DMS153 treated with DMSO at 0.1 percent for 48 hours (cell line): ENCODE results near the gene AHI1.

Experiments
- DNase-seq: peaks from one replicate; lab custom pipeline; 2025; ENCODE audit not compliant: unreplicated experiment; lab: John Stamatoyannopoulos, UW

Gene AHI1

DNA sequence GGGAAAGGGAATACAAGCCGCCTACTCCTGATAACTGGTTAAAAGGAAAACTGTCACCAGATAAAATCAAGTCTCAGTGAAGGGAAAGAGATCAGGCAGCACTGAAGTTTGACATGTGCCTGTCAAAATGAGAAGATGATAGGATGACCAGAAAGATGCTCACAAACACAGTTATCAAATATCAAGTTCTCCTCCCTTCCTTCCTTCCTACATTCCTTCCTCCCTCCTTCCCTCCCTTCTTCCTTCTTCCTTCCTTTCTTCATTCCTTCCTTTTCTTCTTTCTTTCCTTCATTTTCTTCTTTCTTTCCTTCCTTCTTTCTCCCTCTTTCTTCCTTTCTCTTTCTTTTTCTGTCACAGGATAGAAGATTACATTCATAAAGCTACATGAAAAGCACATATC, 261.2 kb downstream of the AHI1 start:
- DNase-seq: no peak

DNA sequence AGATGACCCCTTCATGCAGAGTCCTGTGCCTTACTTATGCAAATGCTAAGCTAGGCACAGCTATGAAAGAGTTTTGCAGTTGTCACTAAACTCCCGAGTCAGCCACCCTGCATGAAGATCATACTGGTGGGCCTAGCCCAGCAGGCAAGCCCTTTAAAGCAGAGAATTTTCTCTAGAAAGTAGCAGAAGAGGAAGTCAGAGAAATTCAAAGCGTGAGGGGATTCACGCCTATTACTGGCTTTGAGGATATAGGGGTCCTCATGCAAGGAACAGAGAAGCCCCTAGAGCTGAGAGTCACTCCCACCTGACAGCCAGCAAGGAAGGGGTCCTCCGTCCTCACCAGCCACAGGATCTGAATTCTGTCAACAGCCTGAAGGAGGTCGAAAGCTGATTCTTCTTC, 261.8 kb downstream of the AHI1 start:
- no peak for DNase-seq

DNA sequence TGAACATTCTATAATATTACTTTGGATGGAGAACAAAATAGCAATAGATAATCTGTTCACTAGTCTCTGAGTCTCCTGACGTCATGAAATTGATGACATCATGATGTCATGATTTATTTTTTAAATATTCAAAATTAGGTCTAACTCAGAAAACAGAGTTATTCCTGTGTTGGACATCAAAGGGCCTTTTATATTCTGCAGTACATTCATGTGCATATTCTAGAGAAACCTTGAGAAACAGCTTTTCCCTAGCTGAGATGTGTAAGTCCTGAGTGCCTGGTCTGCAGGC, 263.1 kb downstream of the AHI1 start:
- DNase-seq: no peak

DNA sequence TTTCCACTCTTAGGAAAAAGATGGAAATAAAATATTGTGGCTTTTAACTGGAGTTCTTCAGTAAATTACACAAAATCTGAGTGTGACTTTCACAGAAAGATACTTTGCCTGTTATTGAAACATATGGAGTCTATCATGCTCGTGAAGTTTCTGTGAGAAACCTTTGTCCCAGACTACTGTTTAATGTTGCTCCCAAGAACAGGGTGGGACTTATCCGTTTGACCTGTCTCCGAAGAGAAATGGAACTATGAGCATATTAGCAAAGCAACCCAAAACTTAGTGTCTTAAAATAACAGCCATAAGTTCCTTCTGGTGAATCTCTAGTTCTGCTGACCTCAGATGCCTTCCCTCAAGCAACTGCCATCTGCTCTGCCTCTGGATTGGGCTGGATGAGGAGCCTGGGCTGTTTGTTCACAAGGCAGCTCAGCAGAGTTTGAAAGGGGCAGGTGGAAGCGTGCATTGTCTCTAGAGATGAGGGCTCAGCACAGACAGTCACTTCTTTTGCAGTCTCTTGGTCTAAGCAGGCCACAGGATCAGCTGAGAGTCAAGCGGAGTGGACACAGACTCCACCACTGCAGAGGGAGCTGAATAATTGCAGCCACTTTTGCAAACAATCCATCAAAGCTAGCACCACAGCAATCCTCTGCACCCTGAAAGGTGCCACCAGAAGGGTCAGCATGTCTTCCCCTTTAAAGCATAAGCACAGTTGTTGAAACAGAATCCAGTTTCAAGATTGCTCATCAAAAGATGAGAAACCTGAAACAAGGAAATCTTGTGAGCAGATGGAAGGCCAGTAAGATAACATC, 263.7 kb downstream of the AHI1 start:
- DNase-seq: no peak
